Measurements from ENCODE around the gene CIC.

Gene CIC

GRCh38 chr19:42268704-42269477 is at the start of gene CIC:
Gene CIC, plus strand, starts transcription at chr19:42269252. Its CDS starts 2,532 bp downstream, at chr19:42271784.
- peak; percentile 99 for DNase-seq

GRCh38 chr19:42219812-42220750 is 49.0 kb upstream of the CIC start, which contains the start of gene ZNF526:
Gene ZNF526, plus strand, starts transcription at chr19:42220312. Its CDS starts 4,092 bp downstream, at chr19:42224404.
- DNase-seq = peak; percentile 87

- no peak for DNase-seq
Measured at GRCh38 chr19:42220751-42221097, 48.3 kb upstream of the CIC start.

- DNase-seq = no peak
Measured at GRCh38 chr19:42224940-42225717, 43.9 kb upstream of the CIC start.

GRCh38 chr19:42225718-42226292 is 43.2 kb upstream of the CIC start:
- DNase-seq = no peak

- DNase-seq = no peak
Measured at GRCh38 chr19:42226886-42227285, 42.2 kb upstream of the CIC start.

GRCh38 chr19:42228641-42229040 is 40.4 kb upstream of the CIC start:
- no peak for DNase-seq

GRCh38 chr19:42229301-42229854 is 39.7 kb upstream of the CIC start:
- DNase-seq = no peak

GRCh38 chr19:42229855-42230351 is 39.1 kb upstream of the CIC start:
- no peak for DNase-seq

GRCh38 chr19:42230571-42230970 is 38.5 kb upstream of the CIC start:
- no peak for DNase-seq

- DNase-seq = no peak
Measured at GRCh38 chr19:42232435-42232834, 36.6 kb upstream of the CIC start.

GRCh38 chr19:42233106-42233505 is 35.9 kb upstream of the CIC start:
- DNase-seq = no peak

- no peak for DNase-seq
Measured at GRCh38 chr19:42233678-42234292, 35.3 kb upstream of the CIC start.

- no peak for DNase-seq
Measured at GRCh38 chr19:42234364-42234763, 34.7 kb upstream of the CIC start.

- DNase-seq = no peak
Measured at GRCh38 chr19:42235181-42235580, 33.9 kb upstream of the CIC start.

GRCh38 chr19:42239544-42240220 is 29.4 kb upstream of the CIC start:
- DNase-seq = no peak

- no peak for DNase-seq
Measured at GRCh38 chr19:42241279-42241678, 27.8 kb upstream of the CIC start.

GRCh38 chr19:42242069-42242511 is 27.0 kb upstream of the CIC start:
- no peak for DNase-seq

GRCh38 chr19:42242512-42243409 is 26.3 kb upstream of the CIC start, which contains the start of gene GSK3A:
Gene GSK3A, minus strand, starts transcription at chr19:42242602. Its CDS starts 137 bp downstream, at chr19:42242465.
- peak; percentile 100 for DNase-seq
